HCT116 (cell line): ENCODE data around the gene MTMR6.

ENCODE experiments used
- ATF3 ChIP-seq: IDR thresholded peaks from 2 replicates; pipeline ENCODE4 v1.6.1; 2012
- EZH2 ChIP-seq: fragments of 200-600 bp; sonication (generic); IDR thresholded peaks from 2 replicates; pipeline ENCODE4 v1.6.1; 2017; ENCODE audit warnings: antibody characterized with exemption, mixed run types
- POLR2AphosphoS5 ChIP-seq: IDR thresholded peaks from 2 replicates; pipeline ENCODE4 v1.6.1; 2011; ENCODE audit warnings: mild to moderate bottlenecking, low read depth, low read length, moderate library complexity
- ZFX ChIP-seq: fragments of 450-650 bp; IDR thresholded peaks from 2 replicates; pipeline ENCODE4 v1.6.1; 2017

DNA sequence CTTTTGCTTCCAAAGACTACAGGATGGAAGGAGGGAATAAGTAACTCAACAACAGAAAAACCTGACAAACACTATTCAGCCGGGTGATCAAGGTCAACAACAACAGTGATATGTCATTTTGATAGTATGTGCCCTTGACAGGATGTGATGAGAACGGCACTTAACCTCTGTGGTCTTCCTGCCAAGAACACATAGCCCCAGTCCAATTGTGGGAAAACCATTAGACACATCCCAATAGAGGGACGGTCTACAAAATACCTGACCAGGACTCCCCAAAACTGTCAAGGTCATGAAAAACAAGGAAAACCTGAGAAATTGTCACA is 72.1 kb downstream of the MTMR6 start:
- TF ChIP-seq POLR2AphosphoS5 (no peak), ATF3 (no peak), EZH2 (no peak), ZFX (no peak)
